SK-N-SH treated with all-trans-retinoic acid at 6 μM for 48 hours (cell line): ENCODE results near the gene PKN2.
"Not testable (repeated sequence)": the region's sequence is repeated elsewhere in the genome, so short reads cannot be mapped to it uniquely, and the experiment has no call there.

Source experiments
- ARNTL ChIP-seq: fragments of 450-650 bp; formaldehyde crosslinking; IDR thresholded peaks from 2 replicates; pipeline ENCODE4 v1.5.0; 2020; ENCODE audit warnings: low read depth, mild to moderate bottlenecking, moderate library complexity, borderline replicate concordance
- ESRRG ChIP-seq: fragments of 250-450 bp; sonication (Bioruptor Pico); IDR thresholded peaks from 2 replicates; pipeline ENCODE4 v1.6.1; 2021; ENCODE audit warnings: mild to moderate bottlenecking
- ISL1 ChIP-seq: fragments of 250-450 bp; sonication (Bioruptor Pico); IDR thresholded peaks from 2 replicates; pipeline ENCODE4 v2.1.2; 2022; ENCODE audit warnings: mild to moderate bottlenecking, moderate library complexity
- OSR1 ChIP-seq: fragments of 250-450 bp; sonication (Bioruptor Pico); IDR thresholded peaks from 2 replicates; pipeline ENCODE4 v1.8.0; 2022; ENCODE audit warnings: moderate library complexity, mild to moderate bottlenecking, inconsistent platforms
- RARB ChIP-seq: fragments of 250-450 bp; sonication (Bioruptor Pico); IDR thresholded peaks from 2 replicates; pipeline ENCODE4 v1.8.0; 2021; ENCODE audit warnings: mild to moderate bottlenecking, moderate library complexity
- ZC3H10 ChIP-seq: fragments of 250-450 bp; sonication (Bioruptor Pico); IDR thresholded peaks from 2 replicates; pipeline ENCODE4 v1.5.1; 2021; ENCODE audit warnings: mild to moderate bottlenecking, moderate library complexity
- ZFP3 ChIP-seq: fragments of 250-450 bp; sonication (Bioruptor Pico); IDR thresholded peaks from 2 replicates; pipeline ENCODE4 v1.5.0; 2020; ENCODE audit warnings: mild to moderate bottlenecking, moderate library complexity
- ZFP30 ChIP-seq: fragments of 450-650 bp; formaldehyde crosslinking; IDR thresholded peaks from 2 replicates; pipeline ENCODE4 v1.5.0; 2022; ENCODE audit warnings: mild to moderate bottlenecking, moderate library complexity
- ZNF70 ChIP-seq: fragments of 450-650 bp; formaldehyde crosslinking; IDR thresholded peaks from 2 replicates; pipeline ENCODE4 v1.5.0; 2020; ENCODE audit warnings: mild to moderate bottlenecking, moderate library complexity
- ZNF8 ChIP-seq: fragments of 450-650 bp; formaldehyde crosslinking; IDR thresholded peaks from 2 replicates; pipeline ENCODE4 v1.5.0; 2020; ENCODE audit warnings: mild to moderate bottlenecking, moderate library complexity
- TF ChIP-seq, protein P1 (sequence below): fragments of 250-450 bp; sonication (Bioruptor Pico); IDR thresholded peaks from 2 replicates; pipeline ENCODE4 v1.8.0; 2020; ENCODE audit warnings: mild to moderate bottlenecking, moderate library complexity, borderline replicate concordance

DNA sequence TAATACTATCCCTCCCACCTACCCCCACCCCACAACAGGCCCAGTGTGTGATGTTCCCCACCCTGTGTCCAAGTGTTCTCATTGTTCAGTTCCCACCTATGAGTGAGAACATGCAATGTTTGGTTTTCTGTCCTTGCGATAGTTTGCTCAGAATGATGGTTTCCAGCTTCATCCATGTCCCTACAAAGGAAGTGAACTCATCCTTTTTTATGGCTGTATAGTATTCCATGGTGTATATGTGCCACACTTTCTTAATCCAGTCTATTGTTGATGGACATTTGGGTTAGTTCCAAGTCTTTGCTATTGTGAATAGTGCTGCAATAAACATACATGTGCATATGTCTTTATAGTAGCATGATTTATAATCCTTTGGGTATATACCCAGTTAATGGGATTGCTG lies 28.8 kb downstream of the PKN2 start:
- not testable (repeated sequence) for TF ChIP-seq ZFP30 (CRISPR knock-in tag); OSR1; ARNTL; ZFP3 (CRISPR knock-in tag); RARB (CRISPR knock-in tag); ZC3H10 (CRISPR knock-in tag); ZNF8 (CRISPR knock-in tag); ZNF70 (CRISPR knock-in tag); ISL1 (CRISPR knock-in tag); ESRRG (CRISPR knock-in tag)
- TF ChIP-seq, protein P1, sequence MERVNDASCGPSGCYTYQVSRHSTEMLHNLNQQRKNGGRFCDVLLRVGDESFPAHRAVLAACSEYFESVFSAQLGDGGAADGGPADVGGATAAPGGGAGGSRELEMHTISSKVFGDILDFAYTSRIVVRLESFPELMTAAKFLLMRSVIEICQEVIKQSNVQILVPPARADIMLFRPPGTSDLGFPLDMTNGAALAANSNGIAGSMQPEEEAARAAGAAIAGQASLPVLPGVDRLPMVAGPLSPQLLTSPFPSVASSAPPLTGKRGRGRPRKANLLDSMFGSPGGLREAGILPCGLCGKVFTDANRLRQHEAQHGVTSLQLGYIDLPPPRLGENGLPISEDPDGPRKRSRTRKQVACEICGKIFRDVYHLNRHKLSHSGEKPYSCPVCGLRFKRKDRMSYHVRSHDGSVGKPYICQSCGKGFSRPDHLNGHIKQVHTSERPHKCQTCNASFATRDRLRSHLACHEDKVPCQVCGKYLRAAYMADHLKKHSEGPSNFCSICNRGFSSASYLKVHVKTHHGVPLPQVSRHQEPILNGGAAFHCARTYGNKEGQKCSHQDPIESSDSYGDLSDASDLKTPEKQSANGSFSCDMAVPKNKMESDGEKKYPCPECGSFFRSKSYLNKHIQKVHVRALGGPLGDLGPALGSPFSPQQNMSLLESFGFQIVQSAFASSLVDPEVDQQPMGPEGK (CRISPR knock-in tag), result not testable (repeated sequence)
